GM18508 (cell line): Measurements from ENCODE around the gene FAM83F.

Experiments used
- ATAC-seq: cut with Tn5 transposase; IDR thresholded peaks from one replicate; pipeline ENCODE4 v1.9.1; 2021; ENCODE audit warnings: moderate number of reproducible peaks; ENCODE audit not compliant: insufficient read depth, unreplicated experiment

The FAM83F gene

GRCh38 chr22:40054486-40054885 is 59.7 kb downstream of the FAM83F start:
- ATAC-seq, result no peak

- ATAC-seq, result peak; percentile 70
Observed at GRCh38 chr22:40055143-40055883, 60.6 kb downstream of the FAM83F start.

- ATAC-seq, result no peak
Observed at GRCh38 chr22:40056154-40056553, 61.4 kb downstream of the FAM83F start.

GRCh38 chr22:40056559-40056958 is 61.8 kb downstream of the FAM83F start:
- ATAC-seq, result no peak

GRCh38 chr22:40057652-40058051 is 62.9 kb downstream of the FAM83F start:
- no peak for ATAC-seq

GRCh38 chr22:40058265-40058664 is 63.5 kb downstream of the FAM83F start:
- no peak for ATAC-seq

GRCh38 chr22:40065981-40066380 is 71.2 kb downstream of the FAM83F start:
- ATAC-seq, result no peak

GRCh38 chr22:40067639-40068038 is 72.9 kb downstream of the FAM83F start:
- no peak for ATAC-seq

- no peak for ATAC-seq
Observed at GRCh38 chr22:40070701-40071100, 75.9 kb downstream of the FAM83F start.

GRCh38 chr22:40071720-40072119 is 77.0 kb downstream of the FAM83F start:
- no peak for ATAC-seq

GRCh38 chr22:40076702-40077645 is 82.2 kb downstream of the FAM83F start:
- ATAC-seq, result no peak

GRCh38 chr22:40077646-40078016 is 82.9 kb downstream of the FAM83F start:
- no peak for ATAC-seq

- no peak for ATAC-seq
Observed at GRCh38 chr22:40081662-40082061, 86.9 kb downstream of the FAM83F start.

GRCh38 chr22:40082184-40082583 is 87.4 kb downstream of the FAM83F start:
- no peak for ATAC-seq

- ATAC-seq, result no peak
Observed at GRCh38 chr22:40083794-40084193, 89.0 kb downstream of the FAM83F start.

GRCh38 chr22:40084246-40084645 is 89.5 kb downstream of the FAM83F start:
- ATAC-seq, result no peak

GRCh38 chr22:40088818-40089217 is 94.1 kb downstream of the FAM83F start:
- ATAC-seq, result no peak
